OCI-LY3 (cell line): ENCODE results near the gene TACC3.
A peak's percentile ranks its signal among the peaks of the same experiment; 100 is the strongest.

ENCODE experiments used
- EZH2phosphoT487 ChIP-seq: fragments of 200-600 bp; shearing (Covaris generic); IDR thresholded peaks from 2 replicates; pipeline ENCODE4 v1.6.1; 2018; ENCODE audit warnings: antibody characterized with exemption, mixed run types, low read depth
- TF ChIP-seq, protein P1 (sequence below): fragments of 200-600, 300-600 bp; sonication (generic); IDR thresholded peaks from 2 replicates; pipeline ENCODE4 v1.5.1; 2014; ENCODE audit warnings: antibody characterized with exemption, low read length, low read depth

DNA sequence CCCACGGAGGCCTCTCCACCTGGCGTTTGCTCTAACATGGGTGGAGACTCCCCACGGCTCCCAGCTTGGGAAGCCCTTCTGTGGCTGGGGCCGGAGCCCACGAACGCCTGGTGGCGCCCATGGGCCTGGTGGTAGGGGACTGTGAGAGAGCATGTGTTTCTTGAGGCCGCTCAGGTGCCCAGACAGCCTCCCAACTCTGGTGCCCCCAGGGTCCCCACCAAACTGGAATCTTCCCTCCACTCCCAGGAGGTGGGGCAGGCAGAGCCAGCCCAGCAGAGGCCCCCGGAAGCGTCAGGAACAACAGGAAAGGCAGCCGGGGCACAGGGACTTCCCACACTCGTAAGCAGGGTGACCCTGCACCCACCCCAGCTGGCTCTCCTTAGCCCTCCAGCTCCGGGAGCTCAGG is 38.5 kb downstream of the TACC3 start:
- TF ChIP-seq, protein P1, sequence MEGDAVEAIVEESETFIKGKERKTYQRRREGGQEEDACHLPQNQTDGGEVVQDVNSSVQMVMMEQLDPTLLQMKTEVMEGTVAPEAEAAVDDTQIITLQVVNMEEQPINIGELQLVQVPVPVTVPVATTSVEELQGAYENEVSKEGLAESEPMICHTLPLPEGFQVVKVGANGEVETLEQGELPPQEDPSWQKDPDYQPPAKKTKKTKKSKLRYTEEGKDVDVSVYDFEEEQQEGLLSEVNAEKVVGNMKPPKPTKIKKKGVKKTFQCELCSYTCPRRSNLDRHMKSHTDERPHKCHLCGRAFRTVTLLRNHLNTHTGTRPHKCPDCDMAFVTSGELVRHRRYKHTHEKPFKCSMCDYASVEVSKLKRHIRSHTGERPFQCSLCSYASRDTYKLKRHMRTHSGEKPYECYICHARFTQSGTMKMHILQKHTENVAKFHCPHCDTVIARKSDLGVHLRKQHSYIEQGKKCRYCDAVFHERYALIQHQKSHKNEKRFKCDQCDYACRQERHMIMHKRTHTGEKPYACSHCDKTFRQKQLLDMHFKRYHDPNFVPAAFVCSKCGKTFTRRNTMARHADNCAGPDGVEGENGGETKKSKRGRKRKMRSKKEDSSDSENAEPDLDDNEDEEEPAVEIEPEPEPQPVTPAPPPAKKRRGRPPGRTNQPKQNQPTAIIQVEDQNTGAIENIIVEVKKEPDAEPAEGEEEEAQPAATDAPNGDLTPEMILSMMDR, result peak; percentile 29
- TF ChIP-seq EZH2phosphoT487, result no peak
